Left lung (tissue), 10 donors: ENCODE measurements around the gene CHST14. TPM values are rescaled to one million over a fixed set of nuclear protein-coding genes. Genes with fewer than 3 reads are reported as not detected.

Experiments used
- ATAC-seq: fragments of 200-7000 bp; cut with Tn5 transposase; one replicate; pipeline ENCODE4 v1.9.1; 2020; ENCODE audit warnings: moderate library complexity
- DNase-seq, 4 donors: peaks; one replicate each; pipeline ENCODE4 v3.0.0-alpha.2; 2013 to 2020
- H3K27ac ChIP-seq, 2 donors: fragments of 200-600 bp; sonication (generic) in 1 of 2; one replicate each; pipeline versions ENCODE4 v1.5.0 to v1.8.0; 2020 to 2021
- H3K27me3 ChIP-seq, 2 donors: fragments of 200-600 bp; sonication (generic) in 1 of 2; one replicate each; pipeline versions ENCODE4 v1.5.0 to v1.8.0; 2020 to 2021
- H3K36me3 ChIP-seq, 2 donors: fragments of 200-600 bp; sonication (generic) in 1 of 2; one replicate each; pipeline versions ENCODE4 v1.5.0 to v1.8.0; 2020 to 2021
- H3K4me1 ChIP-seq, 2 donors: fragments of 200-600 bp; one replicate each; pipeline ENCODE4 v1.8.0; 2021
- H3K4me3 ChIP-seq, 2 donors: fragments of 200-600 bp; sonication (generic) in 1 of 2; one replicate each; pipeline versions ENCODE4 v1.5.0 to v1.8.0; 2020 to 2021; ENCODE audit warnings: mild to moderate bottlenecking in 1 of 2
- H3K9me3 ChIP-seq, 2 donors: fragments of 200-600 bp; sonication (generic) in 1 of 2; one replicate each; pipeline versions ENCODE4 v1.5.0 to v1.8.0; 2020 to 2021
- intact Hi-C, 2 donors: fragments of 100-400 bp; cut with DNase I; formaldehyde crosslinking; loops; one replicate each; pipeline versions ENCODE4 v1.11.2 to v1.14.2; 2022
- polyA plus RNA-seq, 6 donors: library from polyadenylated mRNA; unstranded; fragments of 120-200 nt; gene quantifications; one replicate each; pipeline ENCODE4 v1.2.1, GENCODE V29; 2013; ENCODE audit not compliant: insufficient read length in 6 of 6
- total RNA-seq, 2 donors: library from RNA; stranded (reverse); fragmentation: NEBNext Ultra II Directional; extraction: Animal tissue kit (Norgen Biotek cat#: 25700); gene quantifications; one replicate each; pipeline ENCODE4 v1.2.1, GENCODE V29; 2021
- TF ChIP-seq, protein P1 (sequence below), 2 donors: fragments of 200-600 bp; sonication (generic) in 1 of 2; IDR thresholded peaks; one replicate each; pipeline versions ENCODE4 v1.5.0 to v1.8.0; 2021; ENCODE audit warnings: antibody characterized with exemption in 2 of 2
- donor health status: DM: no; HTN: yes; CAD: no.
- donor health status: DM: no; HTN: no; CAD: no.

The CHST14 gene
- total and polyA plus RNA-seq, 8 donors = 15.1 to 44.1 (median 37.4) TPM

DNA sequence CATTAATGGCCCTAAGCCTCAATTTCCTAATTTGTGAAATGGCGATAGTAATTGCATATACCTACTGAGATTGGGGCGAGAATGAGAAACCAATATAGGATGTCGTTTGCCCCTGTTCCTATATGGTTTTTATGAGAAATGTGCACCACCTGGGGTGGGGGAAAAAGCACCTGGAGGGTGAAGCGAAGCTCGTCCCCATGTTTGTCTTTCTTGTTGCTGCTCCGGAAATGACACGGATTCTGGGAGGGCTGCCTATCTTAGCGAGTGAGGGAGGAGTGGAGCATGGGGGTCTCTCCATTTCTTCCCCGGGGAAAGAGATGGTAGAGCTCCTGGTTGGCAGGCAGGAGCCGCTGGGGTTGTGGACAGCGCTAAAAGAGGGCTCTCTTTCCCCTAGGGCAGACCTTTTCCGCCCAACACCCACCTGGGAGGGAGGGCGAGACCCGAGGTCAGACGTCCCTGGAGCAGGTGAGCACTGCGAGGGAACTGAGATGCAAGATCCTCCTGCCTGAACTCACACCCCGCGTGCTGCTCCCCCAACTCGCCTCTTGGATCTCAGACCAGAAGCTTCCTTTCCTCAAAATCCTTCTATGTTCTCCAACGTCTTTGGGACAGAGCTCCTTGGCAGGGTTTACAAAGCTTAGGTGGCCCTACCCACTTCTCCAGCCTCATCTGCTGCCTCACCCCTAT lies 35.6 kb upstream of the CHST14 start:
- Histone ChIP-seq H3K9me3 (no peaks in the 10 kb centered on the region), H3K27me3 (peaks cover 23 to 56% of the 10 kb centered on the region in 2 donors), H3K4me1 (peaks cover 16 to 21% of the 10 kb centered on the region in 2 donors), H3K27ac (no peak overlapping the region), H3K4me3 (no peak overlapping the region), H3K36me3 (no peaks in the 10 kb centered on the region)
- TF ChIP-seq, protein P1, sequence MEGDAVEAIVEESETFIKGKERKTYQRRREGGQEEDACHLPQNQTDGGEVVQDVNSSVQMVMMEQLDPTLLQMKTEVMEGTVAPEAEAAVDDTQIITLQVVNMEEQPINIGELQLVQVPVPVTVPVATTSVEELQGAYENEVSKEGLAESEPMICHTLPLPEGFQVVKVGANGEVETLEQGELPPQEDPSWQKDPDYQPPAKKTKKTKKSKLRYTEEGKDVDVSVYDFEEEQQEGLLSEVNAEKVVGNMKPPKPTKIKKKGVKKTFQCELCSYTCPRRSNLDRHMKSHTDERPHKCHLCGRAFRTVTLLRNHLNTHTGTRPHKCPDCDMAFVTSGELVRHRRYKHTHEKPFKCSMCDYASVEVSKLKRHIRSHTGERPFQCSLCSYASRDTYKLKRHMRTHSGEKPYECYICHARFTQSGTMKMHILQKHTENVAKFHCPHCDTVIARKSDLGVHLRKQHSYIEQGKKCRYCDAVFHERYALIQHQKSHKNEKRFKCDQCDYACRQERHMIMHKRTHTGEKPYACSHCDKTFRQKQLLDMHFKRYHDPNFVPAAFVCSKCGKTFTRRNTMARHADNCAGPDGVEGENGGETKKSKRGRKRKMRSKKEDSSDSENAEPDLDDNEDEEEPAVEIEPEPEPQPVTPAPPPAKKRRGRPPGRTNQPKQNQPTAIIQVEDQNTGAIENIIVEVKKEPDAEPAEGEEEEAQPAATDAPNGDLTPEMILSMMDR (IDR thresholded peaks at IDR 0.05) = no peak
- ATAC-seq (no peak), DNase-seq (peak in 1 of 4 donors; percentile 51)
- intact Hi-C loops = no loop called here

DNA sequence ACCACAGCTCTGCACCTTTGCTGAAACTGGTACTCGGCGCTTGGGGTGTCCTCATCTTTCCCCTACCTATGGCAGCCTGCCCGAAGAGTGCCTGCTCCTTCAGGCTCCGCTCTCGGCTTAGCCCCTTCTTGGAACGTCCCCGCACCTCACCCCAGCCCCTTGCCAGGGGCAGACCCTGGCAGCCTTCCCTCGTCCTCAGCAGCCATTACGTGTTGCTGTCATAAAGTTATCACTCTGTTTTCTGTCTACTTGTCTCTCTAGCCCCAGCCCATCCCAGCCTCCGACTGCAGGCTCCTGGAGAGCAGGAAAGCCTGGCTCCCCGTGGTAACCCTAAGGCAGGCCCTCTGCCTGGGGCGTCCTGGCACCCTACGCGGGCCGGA lies 35.1 kb upstream of the CHST14 start:
- H3K27me3 ChIP-seq = peaks cover 23 to 61% of the 10 kb centered on the region in 2 donors
- intact Hi-C loops = no loop called here
- H3K4me1 ChIP-seq = peaks cover 16 to 22% of the 10 kb centered on the region in 2 donors
- DNase-seq = peak in 1 of 4 donors; percentile 72
- peak overlapping the region; percentile 19 to 28 for H3K4me3 ChIP-seq
- ATAC-seq = no peak
- H3K27ac ChIP-seq = no peak overlapping the region
- no peaks in the 10 kb centered on the region for H3K9me3 ChIP-seq
- TF ChIP-seq, protein P1 (IDR thresholded peaks at IDR 0.05) = no peak
- no peaks in the 10 kb centered on the region for H3K36me3 ChIP-seq

DNA sequence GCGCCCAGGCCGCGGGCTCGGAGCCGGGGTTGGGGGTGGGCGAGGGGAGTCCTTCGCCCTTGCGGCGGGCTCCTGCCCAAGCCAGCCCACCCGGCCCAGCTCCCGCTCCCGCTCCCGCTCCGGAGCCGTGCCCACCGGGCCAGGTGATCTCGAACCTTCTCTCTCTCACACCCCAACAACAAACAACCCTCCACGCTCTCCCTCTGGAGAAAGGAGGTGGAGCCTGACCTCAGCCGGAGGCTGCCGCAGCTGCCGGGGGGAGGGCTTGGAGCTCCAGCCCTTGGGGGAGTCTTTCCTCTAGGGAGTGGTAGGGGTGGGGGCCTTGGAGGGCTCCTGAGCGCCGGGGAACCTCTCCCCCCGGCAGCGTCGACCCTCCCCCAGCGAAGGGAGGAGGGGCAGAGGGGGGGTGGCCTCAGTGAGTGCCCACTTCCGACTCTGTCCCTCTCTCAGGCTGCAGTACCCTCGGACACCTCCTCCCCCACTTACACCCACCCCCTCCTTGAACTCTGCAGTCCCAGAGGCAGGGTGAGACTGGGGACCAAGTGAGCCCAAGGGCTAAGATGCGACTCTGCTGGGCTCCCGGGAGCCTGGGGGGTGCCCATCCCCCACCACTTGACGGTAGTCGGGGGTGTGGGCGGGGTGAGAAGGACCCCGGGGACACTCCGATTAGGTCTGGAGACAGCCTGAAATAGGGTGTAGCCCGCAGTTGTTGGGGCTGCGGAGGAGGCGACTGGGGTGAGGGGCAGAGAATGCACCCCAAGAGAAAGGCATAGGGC lies 34.5 kb upstream of the CHST14 start:
- no peaks in the 10 kb centered on the region for H3K9me3 ChIP-seq
- peaks cover 16 to 22% of the 10 kb centered on the region in 2 donors for H3K4me1 ChIP-seq
- ATAC-seq (peak; percentile 5), DNase-seq (peak in 1 of 4 donors; percentile 68)
- TF ChIP-seq, protein P1 (IDR thresholded peaks at IDR 0.05) = no peak
- intact Hi-C loops = no loop called here
- H3K4me3 ChIP-seq = peak overlapping the region; percentile 19 to 28
- H3K27me3 ChIP-seq = peaks cover 23 to 61% of the 10 kb centered on the region in 2 donors
- no peaks in the 10 kb centered on the region for H3K36me3 ChIP-seq
- no peak overlapping the region for H3K27ac ChIP-seq

DNA sequence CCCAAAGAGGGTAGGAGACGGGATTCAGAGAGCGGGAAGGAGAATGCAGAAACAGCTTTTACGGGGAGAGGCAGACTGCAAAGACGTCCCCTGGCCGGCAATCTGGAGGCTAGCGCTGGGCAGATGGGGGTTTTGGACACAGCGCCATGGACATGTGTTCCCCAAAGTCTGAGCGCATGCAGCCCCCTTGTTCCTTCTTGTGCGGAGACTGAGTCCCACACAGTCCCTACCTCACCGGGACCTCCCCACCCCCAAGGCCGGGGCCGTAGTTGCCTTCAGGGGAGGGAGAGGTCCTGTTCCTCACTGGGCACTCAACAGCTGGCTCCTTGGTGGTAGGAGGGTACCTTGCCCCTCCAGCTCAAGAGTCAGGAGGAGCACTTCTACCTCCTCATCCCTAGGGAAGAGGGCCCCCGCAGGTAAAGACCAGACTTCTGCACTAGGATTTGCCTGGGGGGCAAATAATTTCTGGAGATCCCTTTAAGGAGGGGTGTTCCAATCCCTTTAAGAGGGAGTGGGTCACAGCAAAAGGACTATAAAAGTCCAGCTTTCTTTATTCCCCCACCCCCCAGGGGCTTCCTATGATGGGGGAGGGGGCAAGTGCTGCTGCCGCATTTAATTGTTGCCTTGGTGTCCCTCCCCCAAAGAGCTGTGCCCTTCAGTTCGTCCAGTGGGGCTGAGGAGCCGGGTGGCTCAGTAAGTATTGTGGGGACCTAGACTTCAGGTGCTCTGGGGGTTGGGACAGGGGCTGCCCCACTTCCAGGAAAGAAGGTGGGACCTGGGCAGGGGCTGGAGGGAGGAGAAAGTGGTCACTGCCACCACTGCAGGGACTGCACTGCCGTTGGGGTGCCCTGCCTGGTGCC lies 33.7 kb upstream of the CHST14 start:
- TF ChIP-seq, protein P1 (IDR thresholded peaks at IDR 0.05) = no peak
- no peak for ATAC-seq
- Histone ChIP-seq H3K36me3 (no peaks in the 10 kb centered on the region), H3K27me3 (peaks cover 23 to 67% of the 10 kb centered on the region in 2 donors), H3K9me3 (no peaks in the 10 kb centered on the region), H3K4me3 (no peak overlapping the region), H3K4me1 (peaks cover 16 to 27% of the 10 kb centered on the region in 2 donors), H3K27ac (no peak overlapping the region)
- peak in 1 of 4 donors; percentile 72 for DNase-seq
- intact Hi-C loops = no loop called here
